ENCODE measurements around the gene ECI2.

ECI2 gene, protein sequence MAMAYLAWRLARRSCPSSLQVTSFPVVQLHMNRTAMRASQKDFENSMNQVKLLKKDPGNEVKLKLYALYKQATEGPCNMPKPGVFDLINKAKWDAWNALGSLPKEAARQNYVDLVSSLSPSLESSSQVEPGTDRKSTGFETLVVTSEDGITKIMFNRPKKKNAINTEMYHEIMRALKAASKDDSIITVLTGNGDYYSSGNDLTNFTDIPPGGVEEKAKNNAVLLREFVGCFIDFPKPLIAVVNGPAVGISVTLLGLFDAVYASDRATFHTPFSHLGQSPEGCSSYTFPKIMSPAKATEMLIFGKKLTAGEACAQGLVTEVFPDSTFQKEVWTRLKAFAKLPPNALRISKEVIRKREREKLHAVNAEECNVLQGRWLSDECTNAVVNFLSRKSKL

GRCh38 chr6:4134841-4135664, at the start of gene ECI2:
Gene ECI2, minus strand, starts transcription at chr6:4135575. Its CDS starts 15 bp downstream, at chr6:4135560.
- DNase-seq (ENCODE audit: low read depth in 2 of 2): peak; percentile 3 to 4

DNA sequence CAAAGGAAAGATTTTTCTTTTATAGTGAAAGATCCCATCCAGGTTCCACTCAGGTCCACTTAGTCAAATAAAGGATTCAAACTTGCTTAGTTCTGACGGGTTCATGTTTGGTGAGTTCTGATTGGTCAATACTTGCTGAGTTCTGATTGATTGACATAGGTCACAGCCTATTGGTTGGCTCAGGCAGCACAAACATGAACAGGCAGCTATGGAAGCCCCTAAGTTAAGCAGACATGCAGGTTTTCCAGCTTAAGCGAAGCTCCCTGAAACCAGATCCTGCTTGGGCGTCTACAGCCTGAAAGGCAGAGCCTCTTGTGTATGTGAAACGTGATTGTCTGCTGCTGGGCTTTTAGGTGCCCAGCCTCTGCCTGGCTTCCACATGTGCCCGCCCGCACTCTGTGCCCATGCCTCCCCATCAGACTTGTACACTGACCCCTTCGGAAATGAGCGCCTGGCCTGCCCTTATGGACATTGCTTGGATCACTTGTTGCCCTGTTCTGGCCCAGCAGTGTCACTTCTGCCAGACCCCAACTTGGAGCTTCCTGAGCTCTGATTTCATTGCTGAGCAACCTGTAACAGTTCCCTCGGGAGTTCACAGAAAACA, 45.4 kb upstream of the ECI2 start:
- DNase-seq (ENCODE audit: low read depth in 2 of 2): no peak

GRCh38 chr6:4179960-4180651, 44.7 kb upstream of the ECI2 start:
- DNase-seq (ENCODE audit: low read depth in 2 of 2): no peak

GRCh38 chr6:4178737-4179333, 43.5 kb upstream of the ECI2 start:
- no peak for DNase-seq (ENCODE audit: low read depth in 2 of 2)

DNA sequence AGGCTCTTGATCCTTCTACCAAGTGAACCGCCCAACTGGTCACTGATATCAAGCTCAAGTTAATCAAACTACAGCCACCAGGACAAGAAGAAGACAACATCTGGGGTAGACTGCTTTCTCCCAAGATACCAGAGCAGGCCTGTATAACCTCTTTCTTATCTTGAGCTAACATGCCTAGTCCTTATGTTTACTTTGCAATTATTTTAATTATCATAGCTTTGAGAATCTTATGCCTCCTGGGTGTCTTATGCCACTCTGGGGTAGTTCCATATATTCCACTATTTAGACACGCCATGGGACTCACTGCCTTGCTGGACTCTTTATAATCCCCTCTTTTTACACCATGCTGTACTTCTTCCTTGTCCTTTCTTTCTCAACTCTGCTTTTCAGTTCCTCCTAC, 41.5 kb upstream of the ECI2 start:
- DNase-seq (ENCODE audit: low read depth in 2 of 2): no peak

GRCh38 chr6:4174042-4174441, 38.7 kb upstream of the ECI2 start:
- DNase-seq (ENCODE audit: low read depth in 2 of 2): no peak

DNA sequence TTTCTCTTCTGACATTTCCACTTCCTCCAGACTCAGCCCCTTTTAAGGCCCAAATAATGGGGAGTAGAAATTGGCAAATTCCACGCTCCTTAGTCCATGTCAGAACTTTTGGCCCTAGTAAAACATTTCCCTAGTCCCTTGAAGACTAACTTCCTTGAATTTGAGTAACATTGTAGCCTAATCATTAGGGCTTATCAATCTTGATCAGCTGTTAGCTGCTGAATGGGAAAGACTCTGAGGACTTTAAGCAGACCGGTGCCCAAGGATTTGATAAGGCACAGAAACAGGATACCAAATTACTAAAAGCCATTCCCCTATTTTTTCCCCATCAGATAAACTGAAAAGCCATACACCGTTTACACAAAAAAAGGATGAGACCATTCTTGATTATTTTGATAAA, 37.0 kb upstream of the ECI2 start:
- DNase-seq (ENCODE audit: low read depth in 2 of 2): no peak

DNA sequence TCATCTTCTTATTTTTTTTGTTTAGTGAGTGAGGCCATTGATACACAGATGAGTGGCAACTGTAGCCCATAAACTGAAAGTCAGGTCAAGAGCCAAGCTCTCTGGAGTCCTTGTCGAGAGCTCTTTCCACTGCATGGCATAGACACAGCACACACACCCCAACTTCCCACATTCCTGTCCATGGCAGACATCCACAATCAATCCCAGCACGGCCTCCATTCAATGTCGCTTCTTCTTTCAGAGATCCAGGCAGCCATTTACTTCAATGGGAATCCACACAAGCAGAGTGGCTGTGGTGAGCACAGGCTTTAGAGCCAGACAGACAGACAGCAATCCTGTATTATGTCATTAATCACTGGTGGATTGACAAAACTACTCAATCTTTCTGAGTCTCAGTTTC, 34.9 kb upstream of the ECI2 start:
- DNase-seq (ENCODE audit: low read depth in 2 of 2): no peak

GRCh38 chr6:4169028-4169789, 33.8 kb upstream of the ECI2 start:
- DNase-seq (ENCODE audit: low read depth in 2 of 2): no peak

GRCh38 chr6:4167833-4168232, 32.5 kb upstream of the ECI2 start:
- DNase-seq (ENCODE audit: low read depth in 2 of 2): no peak

DNA sequence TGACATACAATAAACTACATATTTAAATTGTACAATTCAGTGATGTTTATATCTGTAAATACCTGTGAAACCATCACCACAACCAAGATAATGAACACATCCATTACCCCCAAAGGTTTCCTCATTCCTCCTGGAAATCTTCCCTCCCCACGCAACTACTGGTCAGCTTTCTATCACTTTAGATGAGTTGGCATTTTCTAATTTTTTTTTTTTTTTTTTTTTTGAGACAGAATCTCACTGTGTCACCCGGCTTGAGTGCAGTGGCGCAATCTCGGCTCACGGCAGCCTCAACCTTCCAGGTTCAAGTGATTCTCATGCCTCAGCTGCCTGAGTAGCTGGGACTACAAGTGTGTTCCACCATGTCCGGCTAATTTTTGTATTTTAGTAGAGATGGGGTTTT, 31.7 kb upstream of the ECI2 start:
- DNase-seq (ENCODE audit: low read depth in 2 of 2): no peak

DNA sequence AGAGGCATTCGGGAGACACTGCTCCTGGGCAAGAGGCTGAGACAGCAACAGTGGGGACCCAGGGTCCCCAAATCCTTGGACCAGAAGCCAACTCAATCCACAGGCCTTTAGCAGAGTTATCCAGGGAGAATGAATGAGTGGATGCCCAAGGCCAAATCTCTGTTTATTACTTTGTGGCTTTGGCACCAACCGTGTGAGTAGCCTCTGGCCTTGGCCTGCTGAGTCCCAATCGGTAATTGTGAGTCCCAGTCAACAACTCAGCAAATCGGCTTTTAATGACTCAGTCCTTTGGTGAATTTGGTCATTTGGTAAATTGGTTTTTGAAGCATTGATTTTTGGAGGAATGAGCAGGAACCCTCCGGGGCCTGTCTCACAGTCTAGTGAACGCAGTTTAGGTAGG, 29.1 kb upstream of the ECI2 start:
- DNase-seq (ENCODE audit: low read depth in 2 of 2): no peak

DNA sequence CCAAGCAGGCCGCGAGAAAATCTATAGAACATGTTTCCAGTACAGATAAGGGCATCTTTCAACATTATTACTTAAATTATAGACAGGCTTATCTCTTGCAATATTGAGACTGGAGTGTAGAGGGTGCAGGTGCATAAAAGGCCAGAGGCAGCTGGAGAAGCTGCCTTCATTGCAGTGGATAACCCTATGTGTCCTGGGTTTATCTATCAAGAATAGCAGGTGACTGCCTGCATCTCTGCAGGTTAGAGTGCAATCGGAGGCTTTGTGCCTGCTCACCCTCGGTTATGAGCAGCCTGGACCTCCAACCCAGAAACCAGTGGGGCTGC, 28.7 kb upstream of the ECI2 start:
- no peak for DNase-seq (ENCODE audit: low read depth in 2 of 2)

DNA sequence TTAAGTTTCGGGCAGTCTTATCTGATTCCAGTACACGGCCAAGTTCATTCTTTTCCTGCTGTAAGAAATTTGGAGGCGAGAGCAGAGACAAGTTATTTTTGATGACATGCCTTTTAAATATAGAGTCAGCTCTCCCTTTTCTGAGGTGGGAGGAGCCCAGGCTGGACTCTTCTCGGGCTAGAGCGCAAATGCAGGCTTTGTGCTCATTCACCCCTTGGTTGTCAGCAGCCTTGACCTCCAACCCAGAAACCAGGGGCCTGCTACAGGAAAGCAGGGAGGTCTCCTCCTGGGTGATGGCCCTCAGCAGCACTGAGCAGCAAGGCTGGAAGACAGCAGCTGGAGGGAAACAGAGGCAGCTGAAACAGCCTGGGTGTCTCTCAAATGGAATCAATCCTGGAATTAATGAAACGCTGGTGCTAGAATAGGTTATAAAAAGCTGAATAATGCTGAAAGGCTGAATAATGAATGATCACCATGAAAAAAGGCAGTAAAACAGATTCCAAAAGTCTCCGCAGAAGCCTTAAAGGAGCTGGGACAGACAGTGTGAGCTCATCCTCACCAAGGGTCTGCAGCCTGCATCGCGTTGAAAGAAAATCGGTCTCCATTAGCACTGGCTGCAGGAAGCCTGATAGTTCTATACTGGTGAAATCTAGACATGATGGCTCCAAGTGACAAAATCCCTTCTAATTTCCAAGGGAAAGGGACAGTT, 28.2 kb upstream of the ECI2 start:
- no peak for DNase-seq (ENCODE audit: low read depth in 2 of 2)

DNA sequence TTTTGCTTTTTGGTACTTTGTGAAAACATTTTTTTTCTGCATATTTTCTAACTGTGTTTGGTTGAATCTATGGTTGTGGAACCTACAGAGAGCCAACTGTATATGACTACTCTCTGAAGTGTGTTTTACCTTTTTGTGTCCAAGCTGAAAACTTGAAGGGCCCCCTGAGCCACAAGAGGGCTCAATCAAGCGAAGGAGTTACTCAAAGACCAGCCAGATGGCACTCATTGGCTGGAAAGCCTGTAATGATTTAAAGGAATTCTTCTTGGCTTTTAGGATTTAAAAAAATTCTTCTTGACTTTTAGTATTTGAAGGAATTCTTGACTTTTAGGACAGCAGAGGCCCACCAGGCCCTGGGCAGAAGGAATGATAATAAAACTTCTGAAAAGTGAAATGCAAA, 27.0 kb upstream of the ECI2 start:
- DNase-seq (ENCODE audit: low read depth in 2 of 2): no peak

DNA sequence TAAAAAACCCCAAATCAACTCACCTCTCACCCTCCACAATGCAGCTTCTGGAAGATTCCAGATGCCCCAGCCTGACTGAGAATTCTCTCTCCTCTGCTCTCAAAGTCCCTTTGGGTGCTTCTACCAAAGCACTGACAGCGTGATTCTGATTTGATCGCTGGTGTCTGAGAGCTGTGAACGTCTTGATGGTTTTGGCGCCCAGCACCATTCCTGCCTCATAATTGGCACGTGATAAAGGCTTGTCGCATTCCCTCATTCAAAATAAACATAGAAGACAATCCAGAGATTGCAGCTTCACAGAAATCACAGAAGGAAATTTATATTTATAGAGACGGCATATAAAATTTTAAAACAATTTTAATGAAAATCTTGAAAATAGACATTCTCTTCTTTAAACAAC, 24.1 kb upstream of the ECI2 start:
- DNase-seq (ENCODE audit: low read depth in 2 of 2): no peak

DNA sequence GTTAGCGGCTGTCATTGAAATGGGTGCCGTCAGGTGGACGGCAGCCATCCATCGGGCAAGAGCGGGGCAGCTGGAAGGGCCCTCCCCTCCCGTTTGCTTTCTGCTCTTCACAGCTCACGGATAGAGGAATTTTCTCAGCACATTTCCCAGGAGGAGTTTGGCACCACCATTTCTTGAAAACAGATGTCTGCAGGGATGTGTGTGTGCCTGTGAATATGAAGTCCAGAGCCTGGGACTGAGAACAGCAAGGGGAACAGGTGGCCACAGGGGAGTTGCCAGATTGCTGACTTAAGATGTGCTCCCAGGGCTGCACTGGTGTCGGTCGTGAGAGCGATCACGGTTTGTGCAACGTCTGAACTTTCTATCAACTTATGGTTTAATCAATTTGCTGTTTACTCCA, 22.1 kb upstream of the ECI2 start:
- DNase-seq (ENCODE audit: low read depth in 2 of 2): no peak

- DNase-seq (ENCODE audit: low read depth in 2 of 2): peak; percentile 60 to 64
These were observed 20.6 kb upstream of the ECI2 start for GRCh38 chr6:4155848-4156466.

DNA sequence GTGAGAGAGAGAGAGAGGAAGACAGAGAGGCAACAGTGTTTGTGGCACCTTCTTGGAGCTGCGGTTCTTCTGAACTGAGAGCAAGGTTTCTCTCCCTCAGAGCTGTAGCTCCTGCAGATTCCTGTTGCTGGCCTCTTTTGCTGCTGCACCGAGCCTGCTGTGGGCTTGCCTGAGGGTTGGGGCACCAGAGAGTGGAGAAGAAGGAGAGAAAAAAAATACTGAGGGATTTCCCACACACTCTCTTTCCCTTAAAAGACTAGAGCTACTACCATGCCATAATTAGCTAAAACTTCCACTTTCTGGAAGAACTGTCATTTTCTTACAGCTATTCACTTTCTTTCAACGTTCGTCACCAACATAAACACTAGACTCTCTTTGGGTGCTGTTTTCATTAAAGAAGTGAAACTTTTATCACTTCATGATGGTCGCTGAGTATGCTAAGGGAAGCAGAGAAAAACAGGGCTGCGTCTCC, 18.2 kb upstream of the ECI2 start:
- no peak for DNase-seq (ENCODE audit: low read depth in 2 of 2)

DNA sequence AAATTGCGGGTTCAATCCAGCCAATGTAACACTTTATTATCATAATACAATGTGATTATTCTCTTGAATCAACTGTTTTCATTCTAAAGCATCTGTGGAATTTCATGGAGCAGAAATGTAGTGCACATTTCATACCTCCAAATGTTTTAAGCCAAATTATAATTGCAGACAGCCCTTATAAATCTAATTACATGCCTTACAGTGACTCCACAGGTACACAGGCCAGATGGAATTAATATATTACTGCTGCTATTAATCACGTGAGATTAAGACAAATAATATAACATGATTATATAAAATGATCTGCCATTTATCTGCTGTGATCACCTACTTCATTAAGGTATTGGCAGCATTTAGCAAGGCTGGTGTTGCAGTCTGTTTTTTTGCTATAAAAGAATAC, 9.7 kb upstream of the ECI2 start:
- DNase-seq (ENCODE audit: low read depth in 2 of 2): no peak
